Sciatic nerve (tissue), 2 donors: ENCODE results near the gene HOMER1. TPM values are rescaled to one million over a fixed set of nuclear protein-coding genes. Genes with fewer than 3 reads are reported as not detected.

ENCODE experiments used
- ATAC-seq: fragments of 200-7000 bp; cut with Tn5 transposase; one replicate; pipeline ENCODE4 v1.9.1; 2020; ENCODE audit warnings: mild to moderate bottlenecking, moderate library complexity
- DNase-seq: peaks from one replicate; pipeline ENCODE4 v3.0.0-alpha.2; 2020; ENCODE audit warnings: low spot score
- intact Hi-C: fragments of 100-400 bp; cut with DNase I; formaldehyde crosslinking; loops from one replicate; pipeline ENCODE4 v1.14.2; 2022
- total RNA-seq: library from RNA; stranded (reverse); fragmentation: NEBNext Ultra II Directional; extraction: Animal tissue kit (Norgen Biotek cat#: 25700); gene quantifications from one replicate; pipeline ENCODE4 v1.2.1, GENCODE V29; 2021
- donor health status: DM: no; HTN: no; CAD: no.
- donor health status: DM: no; HTN: no; CAD: no.

The HOMER1 gene
- total RNA-seq, 1 donor from 2014 or later, result 8.7 TPM

GRCh38 chr5:79378510-79379186, 135.3 kb downstream of the HOMER1 start:
- ATAC-seq (no peak), DNase-seq (no peak)
- intact Hi-C loops, result no loop called here

- no peak for DNase-seq
- intact Hi-C loops, result no loop called here
- no peak for ATAC-seq
Observed at GRCh38 chr5:79357398-79357797, 156.5 kb downstream of the HOMER1 start.

- ATAC-seq, result peak; percentile 83
- intact Hi-C loops, result no loop called here
- DNase-seq, result no peak
Observed at GRCh38 chr5:79349881-79350280, 164.1 kb downstream of the HOMER1 start.

GRCh38 chr5:79349047-79349446, 164.9 kb downstream of the HOMER1 start:
- no peak for ATAC-seq
- intact Hi-C loops, result no loop called here
- no peak for DNase-seq

- intact Hi-C loops, result no loop called here
- ATAC-seq (no peak), DNase-seq (no peak)
Observed at GRCh38 chr5:79346420-79346824, 167.5 kb downstream of the HOMER1 start.

- intact Hi-C loops, result no loop called here
- DNase-seq, result no peak
- ATAC-seq, result no peak
Observed at GRCh38 chr5:79333852-79334557, 179.9 kb downstream of the HOMER1 start.

GRCh38 chr5:79330071-79330470, 183.9 kb downstream of the HOMER1 start:
- intact Hi-C loops, result no loop called here
- DNase-seq (no peak), ATAC-seq (no peak)

GRCh38 chr5:79329453-79329852, 184.5 kb downstream of the HOMER1 start:
- intact Hi-C loops, result no loop called here
- DNase-seq (no peak), ATAC-seq (no peak)

Other genes with a start within 250 kb of the HOMER1 start
- 115 TPM for gene TENT2, start 98.3 kb upstream of the HOMER1 start, total RNA-seq
- gene CMYA5, start 175.7 kb upstream of the HOMER1 start, total RNA-seq, result 8.4 TPM